Endodermal cell (in vitro differentiated cells): ENCODE data around the gene AQP10. TPM values are rescaled to one million over a fixed set of nuclear protein-coding genes. Genes with fewer than 3 reads are reported as not detected.
"Not testable (repeated sequence)": the region's sequence is repeated elsewhere in the genome, so short reads cannot be mapped to it uniquely, and the experiment has no call there.

Experiments
- DNase-seq: peaks from one replicate; pipeline ENCODE4 v3.0.0-alpha.2; 2017
- H3K27ac ChIP-seq: 2 replicates; pipeline ENCODE4 v1.5.1; 2013; ENCODE audit warnings: mild to moderate bottlenecking, low read depth, low read length, moderate library complexity
- H3K27me3 ChIP-seq: 2 replicates; pipeline ENCODE4 v1.6.1; 2013; ENCODE audit warnings: mild to moderate bottlenecking, low read length, moderate library complexity; ENCODE audit not compliant: insufficient read depth, control insufficient read depth, poor library complexity, severe bottlenecking
- H3K36me3 ChIP-seq: 2 replicates; pipeline ENCODE4 v1.7.0; 2013; ENCODE audit warnings: mild to moderate bottlenecking, low read length, moderate library complexity; ENCODE audit not compliant: control insufficient read depth, insufficient read depth
- H3K4me1 ChIP-seq: one replicate; pipeline ENCODE4 v1.7.0; 2013; ENCODE audit warnings: low read length; ENCODE audit not compliant: control insufficient read depth, insufficient read depth
- H3K4me3 ChIP-seq: 2 replicates; pipeline ENCODE4 v1.5.1; 2013; ENCODE audit warnings: mild to moderate bottlenecking, low read length, moderate library complexity
- H3K9ac ChIP-seq: 2 replicates; pipeline ENCODE4 v1.6.1; 2013; ENCODE audit warnings: mild to moderate bottlenecking, low read length, moderate library complexity; ENCODE audit not compliant: poor library complexity, severe bottlenecking; ENCODE audit errors: extremely low read depth
- H3K9me3 ChIP-seq: 2 replicates; pipeline ENCODE4 v1.6.1; 2013; ENCODE audit warnings: mild to moderate bottlenecking, low read length, moderate library complexity; ENCODE audit not compliant: control insufficient read depth
- H3K27ac Mint-ChIP-seq: 2 replicates; pipeline ENCODE4 v1.8.0; 2020; ENCODE audit warnings: mixed read lengths
- H3K27me3 Mint-ChIP-seq: 2 replicates; pipeline ENCODE4 v1.8.0; 2021; ENCODE audit warnings: mild to moderate bottlenecking, mixed read lengths; ENCODE audit not compliant: insufficient read depth
- H3K36me3 Mint-ChIP-seq: 2 replicates; pipeline ENCODE4 v1.8.0; 2020; ENCODE audit warnings: low read depth, mixed read lengths
- H3K4me1 Mint-ChIP-seq: 2 replicates; pipeline ENCODE4 v1.8.0; 2020; ENCODE audit warnings: mixed read lengths
- H3K4me3 Mint-ChIP-seq: 2 replicates; pipeline ENCODE4 v1.8.0; 2020; ENCODE audit warnings: mild to moderate bottlenecking, moderate library complexity, mixed read lengths
- H3K9me3 Mint-ChIP-seq: 2 replicates; pipeline ENCODE4 v1.8.0; 2020; ENCODE audit warnings: mild to moderate bottlenecking, mixed read lengths
- CTCF ChIP-seq: fragments of 200-600 bp; sonication (generic); conservative IDR thresholded peaks from 2 replicates; pipeline ENCODE4 v1.5.0; 2021; ENCODE audit warnings: antibody characterized with exemption, mild to moderate bottlenecking
- WGBS, 2 experiments: methylation state at CpG; one replicate each; pipeline versions ENCODE4 v1.1.5 to v1.1.7; 2013; ENCODE audit warnings: missing lambda C conversion rate in 2 of 2, mixed read lengths in 1 of 2; ENCODE audit not compliant: insufficient coverage in 1 of 2, insufficient read length in 1 of 2; 5-methylcytosine and 5-hydroxymethylcytosine counted together
- total RNA-seq, 2 donors: library from RNA; stranded (reverse); fragmentation: NEBNext Ultra II Directional in 1 of 2; extraction: Animal tissue kit (Norgen Biotek cat#: 25700) in 1 of 2; gene quantifications; 2 replicates in 1 of 2; 3 replicates in 1 of 2; pipeline ENCODE4 v1.2.1, GENCODE V29; 2021

Gene AQP10
- total RNA-seq, 2 donors from 2014 or later: not detected

GRCh38 chr1:154313066-154313356 is 7.9 kb upstream of the AQP10 start:
- H3K36me3 ChIP-seq: no peaks in the 10 kb centered on the region
- H3K4me1 ChIP-seq: no peaks in the 10 kb centered on the region
- 87 to 89% methylated on average over 8 to 10 of the region's 10 CpGs for WGBS, 2 experiments
- no peaks in the 10 kb centered on the region for H3K4me1 Mint-ChIP-seq
- H3K27me3 ChIP-seq: no peaks in the 10 kb centered on the region
- TF ChIP-seq CTCF: no peak
- H3K9me3 Mint-ChIP-seq: peaks cover 30% of the 10 kb centered on the region
- no peak overlapping the region for H3K4me3 Mint-ChIP-seq
- H3K9ac ChIP-seq: no peak overlapping the region
- H3K36me3 Mint-ChIP-seq: no peaks in the 10 kb centered on the region
- H3K27ac ChIP-seq: no peak overlapping the region
- H3K27ac Mint-ChIP-seq: no peak overlapping the region
- H3K27me3 Mint-ChIP-seq: peaks cover 11% of the 10 kb centered on the region
- DNase-seq: no peak
- peaks cover 22% of the 10 kb centered on the region for H3K9me3 ChIP-seq
- H3K4me3 ChIP-seq: no peak overlapping the region

GRCh38 chr1:154314226-154314625 is 6.7 kb upstream of the AQP10 start:
- H3K9ac ChIP-seq, DNase-seq, H3K4me1 ChIP-seq, H3K4me1 Mint-ChIP-seq, H3K36me3 ChIP-seq, H3K27ac Mint-ChIP-seq, H3K36me3 Mint-ChIP-seq, H3K27ac ChIP-seq, H3K27me3 Mint-ChIP-seq, H3K27me3 ChIP-seq, H3K4me3 ChIP-seq, H3K4me3 Mint-ChIP-seq: not testable (repeated sequence)
- H3K9me3 Mint-ChIP-seq: peaks cover 27% of the 10 kb centered on the region
- WGBS, 2 experiments: 80 to 83% methylated on average over 1 to 3 of the region's 3 CpGs
- H3K9me3 ChIP-seq: peaks cover 22% of the 10 kb centered on the region

DNA sequence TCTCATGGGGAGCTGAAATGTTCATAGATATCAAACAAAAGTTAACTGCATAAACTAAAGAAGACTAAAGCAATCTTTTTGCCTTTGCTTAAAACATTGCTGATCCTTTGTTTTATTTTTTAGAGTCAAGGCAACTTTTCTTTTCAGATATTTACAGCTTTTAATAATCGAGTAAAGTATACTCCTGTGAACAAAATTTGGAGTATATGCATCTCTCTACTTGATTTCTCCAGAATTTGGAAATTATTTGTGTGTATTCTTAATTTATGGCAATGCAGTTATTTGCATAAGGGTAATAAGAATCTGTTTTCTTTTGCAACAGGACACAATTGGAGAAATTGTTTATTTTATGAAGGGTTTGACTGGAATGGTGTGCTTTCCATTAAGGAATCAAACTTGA is 4.2 kb upstream of the AQP10 start:
- Histone ChIP-seq H3K4me3 (no peak overlapping the region), H3K4me1 (no peaks in the 10 kb centered on the region), H3K36me3 (no peaks in the 10 kb centered on the region), H3K9me3 (peaks cover 22% of the 10 kb centered on the region), H3K27me3 (no peaks in the 10 kb centered on the region), H3K9ac (no peak overlapping the region), H3K27ac (no peak overlapping the region)
- WGBS, 2 experiments: 71% methylated on average over 1 of the region's 1 CpG; no CpG with 5 or more reads in 1 of the 2 experiments
- H3K9me3 Mint-ChIP-seq: peaks cover 27% of the 10 kb centered on the region
- no peak for TF ChIP-seq CTCF
- H3K27me3 Mint-ChIP-seq: peaks cover 9% of the 10 kb centered on the region
- no peak overlapping the region for H3K27ac Mint-ChIP-seq
- H3K4me3 Mint-ChIP-seq: no peak overlapping the region
- no peaks in the 10 kb centered on the region for H3K36me3 Mint-ChIP-seq
- DNase-seq: no peak
- no peaks in the 10 kb centered on the region for H3K4me1 Mint-ChIP-seq

DNA sequence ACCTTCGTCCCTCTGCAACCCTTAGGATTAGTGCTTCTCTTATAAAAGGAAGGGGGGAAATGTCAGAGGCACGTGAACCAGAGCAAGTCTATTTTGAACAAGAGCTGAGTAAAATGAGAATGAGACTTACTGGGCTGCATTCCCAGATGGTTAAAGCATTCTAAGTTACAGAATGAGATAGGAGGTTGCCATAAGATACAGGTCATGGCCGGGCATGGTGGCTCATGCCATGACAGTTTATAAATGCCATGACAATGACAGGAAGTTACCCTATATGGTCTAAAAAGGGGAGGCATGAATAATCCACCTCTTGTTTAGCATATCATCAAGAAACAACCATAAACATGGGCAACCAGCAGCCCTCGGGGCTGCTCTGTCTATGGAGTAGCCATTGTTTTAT is 2.5 kb upstream of the AQP10 start:
- Histone ChIP-seq H3K9me3 (peaks cover 22% of the 10 kb centered on the region), H3K9ac (no peak overlapping the region), H3K36me3 (no peaks in the 10 kb centered on the region), H3K4me3 (no peak overlapping the region), H3K4me1 (no peaks in the 10 kb centered on the region), H3K27ac (no peak overlapping the region), H3K27me3 (peaks cover 6% of the 10 kb centered on the region)
- no peaks in the 10 kb centered on the region for H3K4me1 Mint-ChIP-seq
- H3K9me3 Mint-ChIP-seq: peaks cover 27% of the 10 kb centered on the region
- peaks cover 21% of the 10 kb centered on the region for H3K27me3 Mint-ChIP-seq
- H3K27ac Mint-ChIP-seq: no peak overlapping the region
- H3K4me3 Mint-ChIP-seq: no peak overlapping the region
- H3K36me3 Mint-ChIP-seq: no peaks in the 10 kb centered on the region
- TF ChIP-seq CTCF: no peak
- WGBS, 2 experiments: 89 to 90% methylated on average over 3 to 4 of the region's 4 CpGs
- no peak for DNase-seq

GRCh38 chr1:154321609-154321934 is 679 bp downstream of the AQP10 start:
- not testable (repeated sequence) for H3K36me3 Mint-ChIP-seq, H3K36me3 ChIP-seq, DNase-seq, H3K4me3 Mint-ChIP-seq, H3K4me1 ChIP-seq, H3K27ac Mint-ChIP-seq, H3K4me1 Mint-ChIP-seq, H3K4me3 ChIP-seq, H3K27ac ChIP-seq, H3K27me3 ChIP-seq, H3K9ac ChIP-seq
- H3K9me3 Mint-ChIP-seq: peaks cover 11% of the 10 kb centered on the region
- H3K9me3 ChIP-seq: peaks cover 11% of the 10 kb centered on the region
- H3K27me3 Mint-ChIP-seq: peaks cover 30% of the 10 kb centered on the region
